ENCODE results near the gene SLC16A3.

DNA sequence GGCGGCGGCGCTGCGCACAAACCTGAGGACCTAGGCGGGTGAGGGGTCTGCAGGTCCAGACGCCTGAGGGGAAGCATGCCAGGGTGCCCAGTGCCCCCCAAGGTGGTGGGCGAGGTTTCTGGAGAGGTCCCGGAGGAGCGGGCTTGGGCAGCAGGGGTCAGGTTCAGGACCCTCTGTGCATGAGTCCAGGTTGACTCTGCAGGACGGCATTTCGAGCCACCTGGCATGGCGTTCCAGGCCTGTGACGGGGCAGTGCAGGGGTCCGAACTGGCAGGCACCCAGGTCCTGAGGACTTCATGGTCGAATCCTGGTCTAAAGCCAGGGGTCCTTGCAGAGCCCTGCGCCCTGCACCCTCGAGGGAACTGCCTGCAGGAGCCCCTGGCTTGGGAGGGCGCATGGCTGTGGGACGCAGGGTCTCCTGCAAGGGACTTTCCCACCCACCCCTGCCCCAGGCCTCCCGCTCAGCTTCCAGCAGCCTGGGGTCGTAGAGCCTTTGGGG, 3.5 kb downstream of the SLC16A3 start:
- no peak for TF ChIP-seq GATA2 (IDR thresholded peaks at IDR 0.05; ENCODE audit: low read depth, low read length)
- no peak for TF ChIP-seq GATA3 (IDR thresholded peaks at IDR 0.05; ENCODE audit: low read depth, low read length)

Data from SH-SY5Y (cell line).